OCI-LY3 (cell line): ENCODE data around the gene PAM.
"Not testable (repeated sequence)": the region's sequence is repeated elsewhere in the genome, so short reads cannot be mapped to it uniquely, and the experiment has no call there.

Experiments
- H2AFZ ChIP-seq: fragments of 200-600, 300-600 bp; shearing (Covaris generic); 2 replicates; pipeline ENCODE4 v1.6.0; 2014; ENCODE audit warnings: antibody characterized with exemption, low read depth, low read length
- H3K27ac ChIP-seq: fragments of 200-600, 300-600 bp; sonication (generic); 2 replicates; pipeline ENCODE4 v1.5.1; 2014; ENCODE audit warnings: mild to moderate bottlenecking, low read length, moderate library complexity, mixed read lengths
- H3K27me3 ChIP-seq: fragments of 200-600, 300-600 bp; sonication (generic); 2 replicates; pipeline ENCODE4 v1.6.1; 2014; ENCODE audit warnings: low read depth, low read length, mixed read lengths
- H3K36me3 ChIP-seq: fragments of 200-600, 300-600 bp; sonication (generic); replicated peaks from 2 replicates; pipeline ENCODE3; 2014; ENCODE audit warnings: low read depth, low read length, mixed read lengths
- H3K4me1 ChIP-seq: fragments of 300-600, 200-600 bp; sonication (generic); 2 replicates; pipeline ENCODE4 v1.6.1; 2014; ENCODE audit warnings: low read length, mixed read lengths
- H3K4me2 ChIP-seq: fragments of 200-600, 300-600 bp; sonication (generic); 2 replicates; pipeline ENCODE4 v1.6.1; 2014; ENCODE audit warnings: low read length, mixed read lengths
- H3K4me3 ChIP-seq: fragments of 300-600, 200-600 bp; sonication (generic); 2 replicates; pipeline ENCODE4 v1.5.1; 2014; ENCODE audit warnings: antibody characterized with exemption, mild to moderate bottlenecking, low read length, moderate library complexity
- H3K79me2 ChIP-seq: fragments of 300-600, 200-600 bp; shearing (Covaris generic); 2 replicates; pipeline ENCODE4 v1.6.1; 2014; ENCODE audit warnings: mild to moderate bottlenecking, low read length, mixed read lengths
- H3K9ac ChIP-seq: fragments of 300-600, 200-600 bp; shearing (Covaris generic); 2 replicates; pipeline ENCODE4 v1.6.0; 2014; ENCODE audit warnings: mild to moderate bottlenecking, low read length, moderate library complexity
- H3K9me3 ChIP-seq: fragments of 200-600, 300-600 bp; shearing (Covaris generic); 2 replicates; pipeline ENCODE4 v1.6.1; 2014; ENCODE audit warnings: low read length, mixed read lengths; ENCODE audit not compliant: insufficient read depth
- H4K20me1 ChIP-seq: fragments of 200-600, 300-600 bp; sonication (generic); 2 replicates; pipeline ENCODE4 v1.6.1; 2016; ENCODE audit warnings: low read length, mixed read lengths; ENCODE audit not compliant: insufficient read depth
- EZH2phosphoT487 ChIP-seq: fragments of 200-600 bp; shearing (Covaris generic); IDR thresholded peaks from 2 replicates; pipeline ENCODE4 v1.6.1; 2018; ENCODE audit warnings: antibody characterized with exemption, mixed run types, low read depth
- TF ChIP-seq, protein P1 (sequence below): fragments of 200-600, 300-600 bp; sonication (generic); IDR thresholded peaks from 2 replicates; pipeline ENCODE4 v1.5.1; 2014; ENCODE audit warnings: antibody characterized with exemption, low read length, low read depth

Gene PAM

DNA sequence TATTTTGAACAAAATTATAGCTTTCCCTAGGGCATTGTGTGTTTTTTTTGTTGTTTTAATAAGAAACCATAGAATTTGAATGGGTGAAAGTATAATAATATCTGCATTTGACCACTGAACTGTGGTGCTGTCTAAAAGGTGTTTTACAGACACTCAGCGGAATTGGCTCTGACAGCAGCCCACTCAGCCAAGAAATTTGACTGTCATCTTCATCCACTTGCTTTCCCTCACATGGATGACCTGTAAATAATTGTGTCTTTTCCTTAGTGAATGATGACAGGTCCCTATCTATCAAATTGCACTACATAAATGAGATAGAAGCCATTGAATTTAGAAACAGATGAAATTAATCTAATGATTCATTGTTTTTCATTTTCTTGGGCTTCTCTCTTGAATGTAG is 150.0 kb downstream of the PAM start:
- Histone ChIP-seq H3K4me2 (no peak overlapping the region), H3K4me3 (no peak overlapping the region)

DNA sequence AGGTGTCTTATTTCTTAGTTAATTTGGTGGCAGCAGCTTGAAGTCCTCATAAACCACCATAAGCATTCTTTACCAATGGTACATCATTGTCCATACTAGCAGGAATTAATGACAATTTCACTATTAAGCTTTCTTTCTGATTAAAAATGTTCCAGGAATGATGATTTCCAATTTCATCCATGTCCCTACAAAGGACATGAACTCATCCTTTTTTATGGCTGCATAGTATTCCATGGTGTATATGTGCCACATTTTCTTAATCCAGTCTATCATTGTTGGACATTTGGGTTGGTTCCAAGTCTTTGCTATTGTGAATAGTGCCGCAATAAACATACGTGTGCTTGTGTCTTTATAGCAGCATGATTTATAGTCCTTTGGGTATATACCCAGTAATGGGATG is 152.0 kb downstream of the PAM start:
- H3K36me3 ChIP-seq, H3K4me3 ChIP-seq, H3K27ac ChIP-seq, H2AFZ ChIP-seq, H3K79me2 ChIP-seq, H3K9ac ChIP-seq, H4K20me1 ChIP-seq, H3K4me1 ChIP-seq, H3K9me3 ChIP-seq, H3K4me2 ChIP-seq, H3K27me3 ChIP-seq: not testable (repeated sequence)

More for the DNA sequence above, 150.0 kb downstream of the PAM start:
- Histone ChIP-seq H3K9ac (no peak overlapping the region), H3K4me1 (no peaks in the 10 kb centered on the region), H3K36me3 (no peaks in the 10 kb centered on the region), H2AFZ (no peak overlapping the region), H3K9me3 (no peaks in the 10 kb centered on the region), H3K79me2 (no peaks in the 10 kb centered on the region), H4K20me1 (no peaks in the 10 kb centered on the region), H3K27me3 (no peaks in the 10 kb centered on the region), H3K27ac (no peak overlapping the region)
- TF ChIP-seq EZH2phosphoT487: no peak
- TF ChIP-seq, protein P1, sequence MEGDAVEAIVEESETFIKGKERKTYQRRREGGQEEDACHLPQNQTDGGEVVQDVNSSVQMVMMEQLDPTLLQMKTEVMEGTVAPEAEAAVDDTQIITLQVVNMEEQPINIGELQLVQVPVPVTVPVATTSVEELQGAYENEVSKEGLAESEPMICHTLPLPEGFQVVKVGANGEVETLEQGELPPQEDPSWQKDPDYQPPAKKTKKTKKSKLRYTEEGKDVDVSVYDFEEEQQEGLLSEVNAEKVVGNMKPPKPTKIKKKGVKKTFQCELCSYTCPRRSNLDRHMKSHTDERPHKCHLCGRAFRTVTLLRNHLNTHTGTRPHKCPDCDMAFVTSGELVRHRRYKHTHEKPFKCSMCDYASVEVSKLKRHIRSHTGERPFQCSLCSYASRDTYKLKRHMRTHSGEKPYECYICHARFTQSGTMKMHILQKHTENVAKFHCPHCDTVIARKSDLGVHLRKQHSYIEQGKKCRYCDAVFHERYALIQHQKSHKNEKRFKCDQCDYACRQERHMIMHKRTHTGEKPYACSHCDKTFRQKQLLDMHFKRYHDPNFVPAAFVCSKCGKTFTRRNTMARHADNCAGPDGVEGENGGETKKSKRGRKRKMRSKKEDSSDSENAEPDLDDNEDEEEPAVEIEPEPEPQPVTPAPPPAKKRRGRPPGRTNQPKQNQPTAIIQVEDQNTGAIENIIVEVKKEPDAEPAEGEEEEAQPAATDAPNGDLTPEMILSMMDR: no peak

DNA sequence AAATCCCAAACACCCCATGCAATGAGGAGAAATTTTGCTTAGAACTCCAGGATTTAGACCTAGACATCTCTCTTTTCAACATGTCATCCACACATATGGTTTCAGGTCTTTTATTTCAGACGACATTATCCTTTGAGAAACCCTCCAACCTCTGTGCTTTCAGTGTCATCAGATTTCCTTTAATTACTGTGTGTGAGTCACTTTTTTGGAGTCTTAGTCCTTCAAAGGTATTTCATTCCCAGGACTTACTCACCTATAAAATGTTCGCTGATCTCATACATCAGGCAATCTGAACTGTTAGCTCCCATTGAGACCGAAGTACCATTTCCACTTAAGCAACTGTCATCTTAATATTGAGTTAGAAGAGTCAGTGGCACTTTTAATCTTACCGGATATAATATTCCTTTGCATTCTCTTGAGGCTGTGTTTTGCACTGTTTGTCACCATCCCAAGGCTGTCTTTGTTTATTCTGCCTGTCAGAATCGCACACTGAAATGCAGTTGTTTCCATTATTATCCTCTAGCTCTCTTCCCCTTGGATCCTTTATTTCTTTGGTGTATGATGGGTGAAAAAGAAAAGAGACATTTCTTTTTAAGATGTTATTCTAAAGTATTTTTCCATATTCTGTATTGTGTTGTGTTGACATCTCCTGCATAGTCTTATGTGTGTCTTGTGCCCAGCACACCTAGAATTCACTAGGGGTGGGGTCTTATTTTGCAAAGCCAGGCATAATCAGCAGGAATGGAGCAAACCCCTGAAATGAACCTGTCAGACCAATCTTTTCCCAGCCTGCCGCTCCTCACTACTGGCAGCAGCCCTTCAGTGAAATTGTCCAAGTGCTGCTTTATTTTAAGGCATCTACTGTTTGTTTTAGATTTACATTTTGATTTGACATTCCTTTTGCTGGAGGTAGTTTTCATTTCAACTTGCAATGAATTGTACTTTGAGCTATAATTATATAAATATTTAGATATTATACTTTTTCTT is 155.4 kb downstream of the PAM start:
- Histone ChIP-seq H2AFZ (no peak overlapping the region), H3K27me3 (no peaks in the 10 kb centered on the region), H4K20me1 (no peaks in the 10 kb centered on the region), H3K79me2 (no peaks in the 10 kb centered on the region), H3K4me2 (no peak overlapping the region), H3K4me3 (no peak overlapping the region), H3K27ac (no peak overlapping the region), H3K9me3 (no peaks in the 10 kb centered on the region), H3K36me3 (no peaks in the 10 kb centered on the region), H3K4me1 (no peaks in the 10 kb centered on the region), H3K9ac (no peak overlapping the region)
- TF ChIP-seq, protein P1: no peak
- TF ChIP-seq EZH2phosphoT487: no peak

DNA sequence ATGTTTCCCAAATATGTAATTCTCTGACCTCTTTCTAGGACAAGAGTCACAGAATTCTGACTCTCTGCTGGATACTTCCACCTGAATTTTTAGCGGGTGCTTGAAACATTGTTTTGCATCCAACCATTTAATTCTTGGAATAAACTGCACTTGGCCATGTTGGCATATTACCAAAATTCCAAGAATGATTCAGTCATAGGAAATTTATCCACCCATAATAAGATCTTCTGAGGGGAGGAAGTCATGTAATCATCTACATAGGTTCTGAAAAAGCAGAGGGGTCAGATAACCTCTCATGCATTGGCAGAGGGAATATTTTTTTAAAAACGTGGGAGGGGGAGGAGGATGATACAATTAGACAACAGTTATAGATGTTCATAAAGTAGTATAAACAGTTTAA is 156.9 kb downstream of the PAM start:
- no peak overlapping the region for H2AFZ ChIP-seq
- H3K27me3 ChIP-seq: no peaks in the 10 kb centered on the region
- H3K79me2 ChIP-seq: no peaks in the 10 kb centered on the region
- TF ChIP-seq, protein P1: no peak
- no peak for TF ChIP-seq EZH2phosphoT487
- H4K20me1 ChIP-seq: no peaks in the 10 kb centered on the region
- no peak overlapping the region for H3K27ac ChIP-seq
- H3K36me3 ChIP-seq: no peaks in the 10 kb centered on the region
- no peaks in the 10 kb centered on the region for H3K9me3 ChIP-seq
- no peak overlapping the region for H3K4me2 ChIP-seq
- no peak overlapping the region for H3K9ac ChIP-seq
- no peaks in the 10 kb centered on the region for H3K4me1 ChIP-seq
- no peak overlapping the region for H3K4me3 ChIP-seq
